Tibial artery (tissue), 4 donors: ENCODE measurements around the gene AGAP1.

Source experiments
- DNase-seq, 2 donors: peaks; one replicate each; pipeline ENCODE4 v3.0.0-alpha.2; 2019
- H3K27ac ChIP-seq, 2 donors: fragments of 200-600 bp; sonication (generic) in 1 of 2; 1 replicate in 1 of 2; 2 replicates in 1 of 2; pipeline ENCODE4 v1.5.1; 2018 to 2019; ENCODE audit warnings: mild to moderate bottlenecking in 1 of 2
- H3K27me3 ChIP-seq, 2 donors: fragments of 200-600 bp; sonication (generic) in 1 of 2; one replicate each; pipeline versions ENCODE4 v1.5.1 to v1.6.0; 2016 to 2019
- H3K36me3 ChIP-seq, 3 donors: fragments of 200-600 bp; sonication (generic) in 2 of 3; one replicate each; pipeline ENCODE4 v1.5.1; 2016 to 2019; ENCODE audit warnings: mild to moderate bottlenecking in 2 of 3
- H3K4me1 ChIP-seq, 4 donors: fragments of 200-600 bp; sonication (generic) in 2 of 4; 1 replicate in 3 of 4; 2 replicates in 1 of 4; pipeline ENCODE4 v1.5.1; 2016 to 2019
- H3K4me3 ChIP-seq, 2 donors: fragments of 200-600 bp; sonication (generic) in 1 of 2; 1 replicate in 1 of 2; 2 replicates in 1 of 2; pipeline ENCODE4 v1.5.1; 2018 to 2019; ENCODE audit warnings: mild to moderate bottlenecking in 2 of 2
- H3K9me3 ChIP-seq, 3 donors: fragments of 200-600 bp; sonication (generic) in 1 of 3; one replicate each; pipeline ENCODE4 v1.5.1; 2016 to 2019
- CTCF ChIP-seq, 2 experiments: fragments of 200-600 bp in 1 of 2; fragments of 450-650 bp in 1 of 2; IDR thresholded peaks; one replicate each; pipeline ENCODE4 v1.5.1; 2017 to 2019; ENCODE audit warnings: antibody characterized with exemption in 2 of 2, mild to moderate bottlenecking in 1 of 2, moderate library complexity in 1 of 2
- intact Hi-C: fragments of 100-400 bp; cut with DNase I; formaldehyde crosslinking; loops from one replicate; pipeline ENCODE4 v1.15.0; 2023; ENCODE audit warnings: low total_unique reads

AGAP1 gene

GRCh38 chr2:235903782-235904584 is 410.1 kb downstream of the AGAP1 start:
- DNase-seq = no peak
- no peaks in the 10 kb centered on the region for H3K27me3 ChIP-seq
- no peak overlapping the region for H3K27ac ChIP-seq
- no peaks in the 10 kb centered on the region for H3K4me1 ChIP-seq
- no peak for TF ChIP-seq CTCF (IDR thresholded peaks at IDR 0.05)
- intact Hi-C loops = no loop called here
- H3K36me3 ChIP-seq = peaks cover 0 to 7% (median 6%) of the 10 kb centered on the region in 3 donors
- no peak overlapping the region for H3K4me3 ChIP-seq
- no peaks in the 10 kb centered on the region for H3K9me3 ChIP-seq

- intact Hi-C loops = no loop called here
- H3K27me3 ChIP-seq = no peaks in the 10 kb centered on the region
Measured at GRCh38 chr2:235904585-235904931, 410.7 kb downstream of the AGAP1 start.

GRCh38 chr2:235908826-235909225 is 415.0 kb downstream of the AGAP1 start:
- Histone ChIP-seq H3K9me3 (no peaks in the 10 kb centered on the region), H3K27me3 (no peaks in the 10 kb centered on the region), H3K4me3 (no peak overlapping the region), H3K27ac (no peak overlapping the region), H3K4me1 (no peaks in the 10 kb centered on the region), H3K36me3 (peaks cover 0 to 15% (median 15%) of the 10 kb centered on the region in 3 donors)
- intact Hi-C loops = no loop called here
- no peak for TF ChIP-seq CTCF (IDR thresholded peaks at IDR 0.05)
- no peak for DNase-seq

More at GRCh38 chr2:235904585-235904931, 410.7 kb downstream of the AGAP1 start:
- Histone ChIP-seq H3K9me3 (no peaks in the 10 kb centered on the region), H3K4me1 (no peaks in the 10 kb centered on the region), H3K36me3 (peaks cover 0 to 11% (median 9%) of the 10 kb centered on the region in 3 donors), H3K27ac (no peak overlapping the region), H3K4me3 (no peak overlapping the region)
- no peak for DNase-seq
- no peak for TF ChIP-seq CTCF (IDR thresholded peaks at IDR 0.05)

- H3K27me3 ChIP-seq = no peaks in the 10 kb centered on the region
- no peaks in the 10 kb centered on the region for H3K4me1 ChIP-seq
- DNase-seq = no peak
- H3K27ac ChIP-seq = no peak overlapping the region
- no peak overlapping the region for H3K4me3 ChIP-seq
- H3K36me3 ChIP-seq = peaks cover 4 to 20% (median 15%) of the 10 kb centered on the region in 3 donors
- TF ChIP-seq CTCF (IDR thresholded peaks at IDR 0.05) = no peak
- no peaks in the 10 kb centered on the region for H3K9me3 ChIP-seq
- intact Hi-C loops = no loop called here
Measured at GRCh38 chr2:235909358-235909757, 415.5 kb downstream of the AGAP1 start.

- Histone ChIP-seq H3K27me3 (no peaks in the 10 kb centered on the region), H3K27ac (no peak overlapping the region), H3K9me3 (no peaks in the 10 kb centered on the region), H3K4me1 (no peaks in the 10 kb centered on the region), H3K4me3 (no peak overlapping the region), H3K36me3 (peaks cover 11 to 27% (median 22%) of the 10 kb centered on the region in 3 donors)
- intact Hi-C loops = no loop called here
- no peak for DNase-seq
- no peak for TF ChIP-seq CTCF (IDR thresholded peaks at IDR 0.05)
Measured at GRCh38 chr2:235910067-235910466, 416.2 kb downstream of the AGAP1 start.
